Bronchial epithelial cell (primary cell): Measurements from ENCODE around the gene ZNF816. TPM values are rescaled to one million over a fixed set of nuclear protein-coding genes. Genes with fewer than 3 reads are reported as not detected.
"Not testable (repeated sequence)": the region's sequence is repeated elsewhere in the genome, so short reads cannot be mapped to it uniquely, and the experiment has no call there.

Experiments used
- DNase-seq: peaks from one replicate; pipeline ENCODE4 v3.0.0-alpha.2; 2010; ENCODE audit warnings: low read depth
- FAIRE-seq: peaks from 2 replicates; lab custom pipeline; 2011; peaks lifted over from hg19 to GRCh38; lab: Jason Lieb, UNC
- H3K27me3 ChIP-seq: 2 replicates; pipeline ENCODE4 v1.5.1; 2011; ENCODE audit warnings: low read length; ENCODE audit not compliant: control insufficient read depth, insufficient read depth
- H3K36me3 ChIP-seq: 2 replicates; pipeline ENCODE4 v1.5.1; 2011; ENCODE audit warnings: low read length; ENCODE audit not compliant: control insufficient read depth, insufficient read depth
- H3K4me3 ChIP-seq: 2 replicates; pipeline ENCODE4 v1.5.1; 2011; ENCODE audit warnings: mild to moderate bottlenecking, low read depth, low read length, control low read depth
- total RNA-seq: library from RNA; depleted of rRNA; stranded (reverse); fragments of >200 nt; gene quantifications from 2 replicates; pipeline ENCODE4 v1.2.1, GENCODE V29; 2014
- TF ChIP-seq, protein P1 (sequence below): IDR thresholded peaks from 2 replicates; pipeline ENCODE4 v1.5.1; 2011; ENCODE audit warnings: mild to moderate bottlenecking, moderate library complexity, low read length, control low read depth, inconsistent platforms; ENCODE audit not compliant: insufficient read depth, severe bottlenecking

Gene ZNF816
- total RNA-seq, 1 donor from 2014 or later, result 24.0 TPM

DNA sequence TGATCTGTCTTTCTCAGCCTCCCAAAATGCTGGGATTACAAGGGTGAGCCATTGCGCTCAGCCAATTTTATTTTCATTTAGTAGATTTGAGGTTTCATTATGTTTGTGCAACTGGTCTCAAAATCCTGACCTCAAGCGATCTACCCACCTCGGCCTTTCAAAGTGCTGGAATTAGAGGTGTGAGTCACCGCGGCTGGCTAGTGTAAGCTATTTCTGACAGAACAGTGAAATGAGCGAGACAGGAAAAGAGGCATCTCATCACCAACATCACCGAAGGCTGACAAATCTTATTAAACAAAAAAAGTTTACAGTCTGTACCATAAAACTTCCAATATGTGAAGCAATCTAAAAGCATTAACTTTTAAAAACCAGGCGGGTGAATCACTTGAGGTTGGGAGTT lies 27.2 kb downstream of the ZNF816 start:
- H3K36me3 ChIP-seq, result peaks cover 4% of the 10 kb centered on the region
- DNase-seq, result peak; percentile 39
- no peaks in the 10 kb centered on the region for H3K27me3 ChIP-seq
- FAIRE-seq, result no peak
- TF ChIP-seq, protein P1, sequence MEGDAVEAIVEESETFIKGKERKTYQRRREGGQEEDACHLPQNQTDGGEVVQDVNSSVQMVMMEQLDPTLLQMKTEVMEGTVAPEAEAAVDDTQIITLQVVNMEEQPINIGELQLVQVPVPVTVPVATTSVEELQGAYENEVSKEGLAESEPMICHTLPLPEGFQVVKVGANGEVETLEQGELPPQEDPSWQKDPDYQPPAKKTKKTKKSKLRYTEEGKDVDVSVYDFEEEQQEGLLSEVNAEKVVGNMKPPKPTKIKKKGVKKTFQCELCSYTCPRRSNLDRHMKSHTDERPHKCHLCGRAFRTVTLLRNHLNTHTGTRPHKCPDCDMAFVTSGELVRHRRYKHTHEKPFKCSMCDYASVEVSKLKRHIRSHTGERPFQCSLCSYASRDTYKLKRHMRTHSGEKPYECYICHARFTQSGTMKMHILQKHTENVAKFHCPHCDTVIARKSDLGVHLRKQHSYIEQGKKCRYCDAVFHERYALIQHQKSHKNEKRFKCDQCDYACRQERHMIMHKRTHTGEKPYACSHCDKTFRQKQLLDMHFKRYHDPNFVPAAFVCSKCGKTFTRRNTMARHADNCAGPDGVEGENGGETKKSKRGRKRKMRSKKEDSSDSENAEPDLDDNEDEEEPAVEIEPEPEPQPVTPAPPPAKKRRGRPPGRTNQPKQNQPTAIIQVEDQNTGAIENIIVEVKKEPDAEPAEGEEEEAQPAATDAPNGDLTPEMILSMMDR, result no peak
- H3K4me3 ChIP-seq, result no peak overlapping the region

DNA sequence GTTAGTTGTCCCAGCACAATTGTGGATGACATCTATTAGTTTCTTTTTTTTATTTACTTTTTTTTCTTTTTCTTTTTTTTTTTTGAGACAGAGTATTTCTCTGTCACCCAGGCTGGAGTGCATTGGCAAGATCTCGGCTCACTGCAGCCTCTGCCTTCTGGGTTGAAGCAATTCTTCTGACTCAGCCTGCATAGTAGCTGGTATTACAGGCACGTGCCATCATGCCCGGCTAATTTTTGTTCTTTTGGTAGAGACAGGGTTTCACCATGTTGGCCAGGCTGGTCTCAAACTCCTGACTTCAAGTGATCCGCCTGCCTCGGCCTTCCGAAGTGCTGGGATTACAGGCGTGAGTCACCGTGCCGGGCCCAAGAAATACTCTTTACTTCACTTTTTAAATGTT lies 38.0 kb downstream of the ZNF816 start:
- not testable (repeated sequence) for H3K4me3 ChIP-seq, FAIRE-seq, H3K36me3 ChIP-seq, H3K27me3 ChIP-seq
- peak; percentile 69 for DNase-seq

DNA sequence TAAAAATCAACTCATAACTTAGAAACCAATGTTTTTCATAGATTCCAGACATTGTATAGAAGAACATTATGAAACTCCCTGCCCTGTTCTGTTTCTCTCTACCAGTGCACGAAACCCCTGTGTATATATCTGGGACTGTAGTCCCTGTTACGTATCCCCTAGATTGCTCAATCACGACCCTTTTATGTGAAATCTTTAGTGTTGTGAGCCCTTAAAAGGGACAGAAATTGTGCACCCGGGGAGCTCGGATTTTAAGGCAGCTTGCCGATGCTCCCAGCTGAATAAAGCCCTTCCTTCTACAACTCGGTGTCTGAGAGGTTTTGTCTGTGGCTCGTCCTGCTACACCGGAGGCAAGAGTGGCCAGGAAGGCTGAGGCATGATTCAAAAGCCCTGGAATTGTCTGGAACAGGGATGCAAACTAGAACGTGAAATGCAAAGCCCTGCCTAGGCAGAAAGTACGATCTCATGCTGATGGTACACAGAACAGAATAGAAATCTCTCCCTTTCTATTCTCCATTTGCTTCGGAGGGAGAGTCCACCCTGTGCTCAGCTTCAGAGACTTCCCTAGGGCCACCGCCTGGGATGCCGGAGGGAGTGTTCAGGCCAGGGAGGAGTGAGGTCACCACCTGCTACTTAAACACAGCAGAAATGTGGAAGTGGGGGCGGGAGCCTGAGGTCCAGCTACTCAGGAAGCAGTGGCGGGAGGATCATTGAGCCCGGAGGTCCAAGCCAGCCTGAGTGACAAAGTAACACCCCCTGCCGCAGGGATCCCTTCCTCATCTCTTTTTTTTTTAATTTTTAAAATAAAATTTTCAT lies 38.7 kb downstream of the ZNF816 start:
- no peaks in the 10 kb centered on the region for H3K27me3 ChIP-seq
- no peak for FAIRE-seq
- H3K36me3 ChIP-seq, result peaks cover 5% of the 10 kb centered on the region
- TF ChIP-seq, protein P1, result no peak
- H3K4me3 ChIP-seq, result peak overlapping the region; percentile 45
- peak; percentile 45 for DNase-seq

DNA sequence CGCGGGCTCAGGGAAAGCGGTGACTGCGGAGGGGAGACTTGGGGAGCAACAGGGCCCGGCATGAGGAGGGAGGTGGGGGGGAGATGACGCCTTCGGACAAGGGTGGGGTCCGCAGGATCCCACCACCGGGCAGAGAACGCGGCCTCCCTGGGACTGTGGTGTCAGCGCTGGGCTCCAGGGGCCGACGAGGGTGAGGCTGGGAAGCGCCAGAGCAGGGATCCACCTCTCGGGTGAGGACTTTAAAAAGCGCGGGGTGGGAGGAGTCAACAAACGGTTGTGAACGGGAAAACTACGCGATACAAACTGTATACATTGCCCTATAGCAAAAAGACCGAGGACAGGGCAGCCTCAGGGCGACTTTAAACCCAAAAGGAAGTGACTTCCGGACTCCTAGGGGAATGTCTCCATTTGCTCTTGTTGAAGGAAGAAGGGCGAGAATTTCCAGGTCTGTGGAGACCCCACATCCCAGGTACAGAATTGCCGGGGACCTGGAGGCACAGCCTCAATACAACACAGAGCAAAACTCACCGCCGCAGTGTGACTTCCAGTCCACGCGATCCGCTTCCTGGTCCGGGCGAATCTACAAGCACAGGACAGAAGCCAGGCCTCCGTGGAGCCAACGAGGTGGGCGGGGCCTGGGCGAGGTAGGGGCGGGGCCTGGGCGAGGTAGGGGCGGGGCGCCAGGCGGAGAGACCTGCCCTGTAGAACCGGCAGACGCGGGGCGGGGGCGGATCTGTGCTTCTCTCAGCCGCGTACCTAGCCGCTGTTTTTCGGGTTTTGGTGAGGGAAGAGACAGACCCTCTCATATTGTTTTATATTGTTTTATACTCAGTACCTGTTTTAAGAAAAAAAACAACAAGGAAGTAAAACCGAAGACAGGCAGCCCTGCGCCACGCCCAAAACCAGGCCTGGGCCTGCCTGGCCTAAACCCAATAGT lies 39.6 kb downstream of the ZNF816 start, which contains the start of gene ZNF888:
ZNF888 (minus strand) TSS at position 588 of the 937 bp plus-strand sequence. CDS start 5,555 bp downstream, outside the sequence.
- no peak for FAIRE-seq
- TF ChIP-seq, protein P1, result no peak
- peak within 1 kb of the TSS; percentile 45 for H3K4me3 ChIP-seq
- H3K27me3 ChIP-seq, result no peaks in the 10 kb centered on the region
- H3K36me3 ChIP-seq, result peaks cover 4% of the 10 kb centered on the region
- peak; percentile 69 for DNase-seq

DNA sequence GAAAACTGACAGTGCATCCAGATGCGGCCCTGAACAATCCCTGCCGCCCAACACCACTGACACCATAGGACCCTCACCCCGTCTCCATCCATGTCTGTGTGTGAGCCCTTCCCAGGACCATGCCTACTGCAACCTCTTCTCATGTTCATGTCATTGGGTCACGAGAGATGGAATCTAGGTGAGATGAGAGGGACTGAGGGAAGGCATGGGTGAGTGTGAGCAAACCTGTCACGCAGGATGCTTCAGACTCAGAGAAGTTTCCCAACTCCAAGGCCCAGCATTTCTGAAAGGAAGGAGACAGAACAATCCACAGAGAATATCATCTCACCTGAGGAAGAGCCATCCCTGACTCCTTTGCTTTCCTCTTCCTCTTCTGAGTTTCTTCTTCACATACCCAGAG lies 45.1 kb downstream of the ZNF816 start:
- Histone ChIP-seq H3K27me3 (no peaks in the 10 kb centered on the region), H3K36me3 (peaks cover 19% of the 10 kb centered on the region), H3K4me3 (no peak overlapping the region)
- TF ChIP-seq, protein P1, result no peak
- no peak for DNase-seq
- peak; percentile 43 for FAIRE-seq

DNA sequence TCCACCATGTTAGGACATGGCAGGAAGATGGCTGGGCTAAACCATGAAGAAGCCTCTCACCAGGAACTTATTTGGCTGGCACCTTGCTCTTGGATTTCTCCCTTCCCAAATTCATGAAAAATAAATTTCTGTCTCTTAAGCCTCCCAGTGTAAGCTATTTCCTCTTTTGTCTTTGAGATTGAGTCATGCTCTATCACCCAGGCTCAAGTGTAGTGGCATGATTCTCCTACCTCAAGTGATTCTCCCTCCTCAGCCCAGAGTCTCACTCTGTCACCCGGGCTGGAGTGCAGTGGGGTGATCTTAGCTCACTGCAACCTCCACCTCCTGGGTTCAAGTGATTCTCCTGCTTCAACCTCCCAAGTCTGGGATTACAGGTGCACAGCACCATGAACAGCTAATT lies 52.0 kb downstream of the ZNF816 start:
- DNase-seq, result no peak
- H3K4me3 ChIP-seq, result no peak overlapping the region
- TF ChIP-seq, protein P1, result no peak
- no peak for FAIRE-seq
- peaks cover 12% of the 10 kb centered on the region for H3K36me3 ChIP-seq
- no peaks in the 10 kb centered on the region for H3K27me3 ChIP-seq

DNA sequence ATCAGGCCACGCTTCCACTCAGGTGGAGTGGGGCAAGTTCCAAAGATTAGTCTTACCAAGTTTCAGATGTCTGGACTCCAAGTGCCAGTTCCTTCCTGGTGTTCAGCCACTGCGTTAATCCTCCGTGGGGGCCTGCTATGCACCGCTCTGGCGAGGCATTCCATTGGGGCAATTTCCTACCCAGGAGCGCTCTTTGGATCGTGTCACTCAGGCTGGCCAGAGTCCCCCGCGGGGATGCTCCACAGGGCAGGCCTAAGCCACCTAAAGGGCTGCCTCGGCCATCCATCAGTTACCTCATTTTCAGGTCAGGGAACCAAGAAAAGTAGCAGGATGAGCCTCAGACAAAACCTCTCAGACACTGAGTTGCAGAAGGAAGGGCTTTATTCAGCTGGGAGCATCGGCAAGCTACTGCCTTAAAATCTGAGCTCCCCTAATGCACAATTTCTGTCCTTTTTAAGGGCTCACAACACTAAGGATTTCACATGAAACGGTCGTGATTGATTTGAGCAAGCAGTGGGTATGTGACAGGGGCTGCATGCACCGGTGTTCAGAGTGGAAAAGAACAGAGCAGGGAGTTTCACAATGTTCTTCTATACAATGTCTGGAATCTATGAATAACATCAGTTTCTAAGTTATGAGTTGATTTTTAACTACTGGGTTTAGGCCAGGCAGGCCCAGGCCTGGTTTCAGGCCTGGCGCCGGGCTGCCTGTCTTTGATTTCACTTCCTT lies 58.5 kb downstream of the ZNF816 start:
- H3K36me3 ChIP-seq, FAIRE-seq, H3K27me3 ChIP-seq, DNase-seq, H3K4me3 ChIP-seq: not testable (repeated sequence)
